ENCODE measurements around the gene TTC33. TPM values are rescaled to one million over a fixed set of nuclear protein-coding genes. Genes with fewer than 3 reads are reported as not detected.
A peak's percentile ranks its signal among the peaks of the same experiment; 100 is the strongest.
"Not testable (repeated sequence)": the region's sequence is repeated elsewhere in the genome, so short reads cannot be mapped to it uniquely, and the experiment has no call there.

The TTC33 gene
- total RNA-seq, 1 donor, result 13.7 TPM

- H3K4me3 ChIP-seq (ENCODE audit: low read depth, low read length), result no peak overlapping the region
- TF ChIP-seq CTCF (IDR thresholded peaks at IDR 0.05; ENCODE audit: insufficient read depth, low read length), result no peak
- DNase-seq (ENCODE audit: low read depth), result peak; percentile 80
These were observed 38.5 kb downstream of the TTC33 start for GRCh38 chr5:40717281-40717680.

GRCh38 chr5:40716590-40716989 lies 39.2 kb downstream of the TTC33 start:
- TF ChIP-seq CTCF (IDR thresholded peaks at IDR 0.05; ENCODE audit: insufficient read depth, low read length), result no peak
- H3K4me3 ChIP-seq (ENCODE audit: low read depth, low read length), result no peak overlapping the region
- no peak for DNase-seq (ENCODE audit: low read depth)

GRCh38 chr5:40716000-40716399 lies 39.8 kb downstream of the TTC33 start:
- DNase-seq (ENCODE audit: low read depth), result peak; percentile 22
- no peak overlapping the region for H3K4me3 ChIP-seq (ENCODE audit: low read depth, low read length)
- TF ChIP-seq CTCF (IDR thresholded peaks at IDR 0.05; ENCODE audit: insufficient read depth, low read length), result peak; percentile 31

- no peak for DNase-seq (ENCODE audit: low read depth)
- no peak overlapping the region for H3K4me3 ChIP-seq (ENCODE audit: low read depth, low read length)
- no peak for TF ChIP-seq CTCF (IDR thresholded peaks at IDR 0.05; ENCODE audit: insufficient read depth, low read length)
These were observed 41.8 kb downstream of the TTC33 start for GRCh38 chr5:40714001-40714400.

GRCh38 chr5:40710575-40710974 lies 45.2 kb downstream of the TTC33 start:
- DNase-seq (ENCODE audit: low read depth); H3K4me3 ChIP-seq (ENCODE audit: low read depth, low read length): not testable (repeated sequence)

- not testable (repeated sequence) for H3K4me3 ChIP-seq (ENCODE audit: low read depth, low read length); DNase-seq (ENCODE audit: low read depth)
These were observed 50.3 kb downstream of the TTC33 start for GRCh38 chr5:40705484-40705883.

- H3K4me3 ChIP-seq (ENCODE audit: low read depth, low read length); DNase-seq (ENCODE audit: low read depth): not testable (repeated sequence)
These were observed 53.7 kb downstream of the TTC33 start for GRCh38 chr5:40702027-40702426.

- no peak for DNase-seq (ENCODE audit: low read depth)
- no peak for TF ChIP-seq CTCF (IDR thresholded peaks at IDR 0.05; ENCODE audit: insufficient read depth, low read length)
- H3K4me3 ChIP-seq (ENCODE audit: low read depth, low read length), result no peak overlapping the region
These were observed 55.5 kb downstream of the TTC33 start for GRCh38 chr5:40700116-40700782.
